ENCODE results near the gene FBLN1.

Gene FBLN1

DNA sequence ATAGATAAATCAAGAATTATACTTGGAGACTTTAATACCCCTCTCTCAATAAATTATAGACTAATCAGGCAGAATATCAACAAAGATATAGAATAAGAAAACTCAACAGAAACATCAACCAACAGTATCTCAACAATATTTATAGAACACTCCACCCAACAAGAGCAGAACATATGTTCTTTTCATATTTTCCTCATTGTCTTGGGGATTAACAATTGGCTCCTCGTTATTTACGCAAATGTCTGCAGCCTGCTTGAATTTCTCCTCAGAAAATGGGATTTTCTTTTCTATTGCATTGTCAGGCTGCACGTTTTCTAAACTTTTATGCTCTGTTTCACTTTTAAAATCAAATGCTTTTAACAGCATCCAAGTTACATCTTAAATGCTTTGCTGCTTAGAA lies 37.0 kb upstream of the FBLN1 start:
- no peak overlapping the region for H3K4me3 ChIP-seq (ENCODE audit: low read depth, low read length)
- POLR2A ChIA-PET: no interaction called here
- TF ChIP-seq, protein P1, sequence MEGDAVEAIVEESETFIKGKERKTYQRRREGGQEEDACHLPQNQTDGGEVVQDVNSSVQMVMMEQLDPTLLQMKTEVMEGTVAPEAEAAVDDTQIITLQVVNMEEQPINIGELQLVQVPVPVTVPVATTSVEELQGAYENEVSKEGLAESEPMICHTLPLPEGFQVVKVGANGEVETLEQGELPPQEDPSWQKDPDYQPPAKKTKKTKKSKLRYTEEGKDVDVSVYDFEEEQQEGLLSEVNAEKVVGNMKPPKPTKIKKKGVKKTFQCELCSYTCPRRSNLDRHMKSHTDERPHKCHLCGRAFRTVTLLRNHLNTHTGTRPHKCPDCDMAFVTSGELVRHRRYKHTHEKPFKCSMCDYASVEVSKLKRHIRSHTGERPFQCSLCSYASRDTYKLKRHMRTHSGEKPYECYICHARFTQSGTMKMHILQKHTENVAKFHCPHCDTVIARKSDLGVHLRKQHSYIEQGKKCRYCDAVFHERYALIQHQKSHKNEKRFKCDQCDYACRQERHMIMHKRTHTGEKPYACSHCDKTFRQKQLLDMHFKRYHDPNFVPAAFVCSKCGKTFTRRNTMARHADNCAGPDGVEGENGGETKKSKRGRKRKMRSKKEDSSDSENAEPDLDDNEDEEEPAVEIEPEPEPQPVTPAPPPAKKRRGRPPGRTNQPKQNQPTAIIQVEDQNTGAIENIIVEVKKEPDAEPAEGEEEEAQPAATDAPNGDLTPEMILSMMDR (IDR thresholded peaks at IDR 0.05; ENCODE audit: insufficient read depth, low read length, missing control alignments): no peak
- no peak for DNase-seq (ENCODE audit: low read depth, low spot score)
- CTCF ChIA-PET: no interaction called here

DNA sequence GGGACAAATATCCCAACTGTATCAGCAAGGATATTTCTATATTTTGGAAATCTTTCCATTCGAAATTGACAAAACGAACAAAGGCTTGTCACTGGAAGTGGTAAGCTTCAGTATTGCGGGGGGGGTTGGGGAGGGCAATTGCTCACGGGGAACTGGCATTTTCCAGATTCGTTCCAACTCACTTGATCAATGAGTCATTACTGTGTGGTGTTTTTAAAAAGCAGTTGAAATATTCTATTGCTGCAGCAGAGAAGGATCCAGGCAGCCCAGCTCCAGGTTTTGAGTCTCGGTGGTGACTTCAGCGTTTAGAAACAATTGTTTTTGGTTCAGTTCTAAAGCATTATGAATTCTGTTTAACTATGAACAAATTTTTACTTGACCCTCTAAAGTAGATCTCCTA lies 33.8 kb upstream of the FBLN1 start:
- POLR2A ChIA-PET: no interaction called here
- TF ChIP-seq, protein P1 (IDR thresholded peaks at IDR 0.05; ENCODE audit: insufficient read depth, low read length, missing control alignments): no peak
- DNase-seq (ENCODE audit: low read depth, low spot score): no peak
- no peak overlapping the region for H3K4me3 ChIP-seq (ENCODE audit: low read depth, low read length)
- CTCF ChIA-PET: interaction anchor here (1.4 to 2.0 kb wide), 5 partner anchors 14 to 83 kb away, joined by 3 to 4 read pairs (median 3); no protein-coding TSS in a partner anchor

DNA sequence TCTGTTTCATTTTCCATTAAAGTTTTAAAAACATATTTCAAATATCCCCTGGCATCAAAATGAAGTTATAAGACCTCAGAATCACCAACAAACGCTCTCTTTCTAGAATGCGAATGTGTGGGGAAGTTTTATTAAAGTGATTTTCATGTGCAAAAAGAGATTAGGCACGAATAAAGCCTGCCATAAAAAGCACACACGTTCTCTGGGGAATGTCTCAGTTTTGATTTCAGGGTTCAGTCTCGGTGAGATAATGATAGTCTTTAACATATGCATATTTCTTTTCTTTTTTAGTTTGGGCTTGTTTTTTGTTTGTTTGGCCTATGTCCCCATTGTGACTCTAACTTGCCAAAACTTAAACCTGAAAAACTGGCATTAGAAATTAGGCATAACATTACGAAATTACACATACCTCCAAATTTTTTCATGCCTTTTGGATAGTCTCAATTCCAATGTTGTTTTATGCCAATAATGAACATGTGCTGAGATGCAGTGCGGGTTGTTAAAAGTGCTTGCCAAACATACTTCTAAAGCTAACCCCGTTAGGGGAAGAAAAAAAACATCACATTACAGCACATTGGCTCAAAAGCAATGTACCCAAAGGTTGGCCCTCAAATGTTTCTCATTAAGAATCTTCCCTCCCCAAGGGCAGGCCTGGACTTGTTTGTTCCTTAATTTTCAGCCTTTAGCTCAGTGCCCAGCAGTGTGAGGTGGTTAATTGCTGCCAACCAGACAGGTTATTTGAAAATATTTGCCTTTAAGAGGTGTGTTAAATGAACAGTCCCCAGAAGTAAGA lies 33.2 kb upstream of the FBLN1 start:
- ChIA-PET POLR2A (interaction anchor here (0.7 kb wide), 1 partner anchor 27 kb away, joined by 3 read pairs; no protein-coding TSS in a partner anchor), CTCF (interaction anchor here (0.7 to 2.0 kb wide), 9 partner anchors 13 to 83 kb away, joined by 3 to 5 read pairs (median 4); no protein-coding TSS in a partner anchor)
- H3K4me3 ChIP-seq (ENCODE audit: low read depth, low read length): no peak overlapping the region
- no peak for DNase-seq (ENCODE audit: low read depth, low spot score)
- TF ChIP-seq, protein P1 (IDR thresholded peaks at IDR 0.05; ENCODE audit: insufficient read depth, low read length, missing control alignments): no peak

DNA sequence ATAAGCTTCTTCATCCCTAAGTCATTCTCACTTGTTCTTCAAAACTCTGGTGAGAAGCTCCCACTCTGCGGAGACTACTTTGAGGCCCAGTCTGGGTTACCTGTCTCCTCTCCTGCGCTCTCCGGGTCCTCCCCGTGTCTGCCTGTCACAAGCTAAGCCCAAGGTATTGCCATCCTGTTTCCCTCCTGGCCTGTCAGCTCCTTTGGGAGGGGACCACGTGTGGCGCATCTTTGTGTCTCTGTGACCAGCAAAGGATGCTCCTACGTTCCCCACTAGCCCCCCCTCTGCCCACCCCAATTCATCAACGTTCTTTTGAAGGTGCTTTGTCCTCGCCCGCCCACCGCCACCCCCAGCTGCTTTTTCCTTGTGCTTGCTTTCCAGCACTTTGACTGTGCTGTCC lies 31.8 kb upstream of the FBLN1 start:
- POLR2A ChIA-PET: interaction anchor here (1.0 kb wide), 1 partner anchor 18 kb away, joined by 3 read pairs; no protein-coding TSS in a partner anchor

DNA sequence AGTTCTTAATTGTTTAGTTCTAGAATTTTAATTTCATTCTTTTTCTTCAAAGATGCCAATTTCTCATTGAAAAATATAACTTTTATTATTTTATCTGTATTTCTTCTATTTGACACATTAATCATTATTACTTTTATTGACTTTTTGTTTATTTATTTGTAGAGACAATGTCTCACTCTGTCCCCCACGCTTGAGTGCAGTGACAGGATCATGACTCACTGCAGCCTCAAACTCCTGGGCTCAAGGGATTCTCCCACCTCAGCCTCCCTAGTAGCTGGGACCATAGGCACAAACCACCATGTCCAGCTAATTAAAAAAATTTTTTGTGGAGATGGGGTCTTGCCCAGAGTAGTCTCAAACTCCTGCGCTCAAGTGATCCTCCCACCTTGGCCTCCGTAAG lies 30.3 kb upstream of the FBLN1 start:
- CTCF ChIA-PET: interaction anchor here (1.2 to 1.4 kb wide), 2 partner anchors 80 to 522 kb away, joined by 3 read pairs; no protein-coding TSS in a partner anchor
- no peak for DNase-seq (ENCODE audit: low read depth, low spot score)
- TF ChIP-seq, protein P1 (IDR thresholded peaks at IDR 0.05; ENCODE audit: insufficient read depth, low read length, missing control alignments): no peak
- POLR2A ChIA-PET: no interaction called here
- no peak overlapping the region for H3K4me3 ChIP-seq (ENCODE audit: low read depth, low read length)

More for the DNA sequence above, 31.8 kb upstream of the FBLN1 start:
- TF ChIP-seq, protein P1 (IDR thresholded peaks at IDR 0.05; ENCODE audit: insufficient read depth, low read length, missing control alignments): no peak
- CTCF ChIA-PET: interaction anchor here (0.8 to 1.5 kb wide), 4 partner anchors 21 to 82 kb away, joined by 3 to 5 read pairs (median 4); no protein-coding TSS in a partner anchor
- no peak for DNase-seq (ENCODE audit: low read depth, low spot score)
- H3K4me3 ChIP-seq (ENCODE audit: low read depth, low read length): no peak overlapping the region

DNA sequence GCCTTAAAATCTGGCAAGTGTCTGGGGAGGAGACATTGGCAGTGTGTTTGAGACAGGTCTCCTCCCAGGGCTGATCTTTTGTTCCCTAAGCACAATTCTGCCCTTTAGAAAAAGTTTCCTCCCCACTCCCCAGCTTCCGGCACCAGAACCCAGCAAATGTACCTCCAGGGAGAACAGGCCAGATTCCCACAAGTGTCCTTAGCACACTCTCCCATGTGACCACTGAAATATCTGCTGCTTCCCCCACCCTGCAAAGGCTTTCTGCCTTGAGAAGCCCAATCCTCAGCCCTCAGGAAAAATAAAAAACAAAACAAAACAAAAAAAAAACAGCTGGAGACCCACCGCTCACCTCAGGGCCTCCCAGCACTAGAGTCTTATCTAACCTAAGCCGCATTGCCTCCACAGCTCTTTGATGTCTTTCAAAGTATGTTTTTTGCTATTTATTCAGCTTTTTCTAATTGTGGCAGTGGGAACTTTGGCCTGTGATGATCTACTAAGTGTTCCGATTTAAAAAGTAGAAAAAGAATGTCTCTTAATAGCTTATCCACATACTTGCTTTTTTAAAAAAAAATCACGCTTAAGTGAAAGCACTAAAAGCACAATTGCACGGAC lies 29.0 kb upstream of the FBLN1 start:
- no peak overlapping the region for H3K4me3 ChIP-seq (ENCODE audit: low read depth, low read length)
- DNase-seq (ENCODE audit: low read depth, low spot score): no peak
- TF ChIP-seq, protein P1 (IDR thresholded peaks at IDR 0.05; ENCODE audit: insufficient read depth, low read length, missing control alignments): no peak
- ChIA-PET CTCF (interaction anchor here (0.7 to 1.8 kb wide), 5 partner anchors 20 to 521 kb away, joined by 3 to 6 read pairs (median 4); no protein-coding TSS in a partner anchor), POLR2A (no interaction called here)

All from AG04449 (cell line).